MM.1S (cell line): ENCODE results near the gene GATA5.

Experiments
- EZH2 ChIP-seq: fragments of 300-600 bp; sonication (generic); optimal IDR thresholded peaks from 2 replicates; pipeline ENCODE3; 2017; ENCODE audit warnings: low read depth, mild to moderate bottlenecking, antibody characterized with exemption, low read length, mixed read lengths
- TF ChIP-seq, protein P1 (sequence below): fragments of 300-600 bp; sonication (generic); IDR thresholded peaks from 2 replicates; pipeline ENCODE4 v1.5.1; 2016; ENCODE audit warnings: antibody characterized with exemption, low read length, mixed read lengths

GRCh38 chr20:62501801-62502495, 26.2 kb upstream of the GATA5 start:
- TF ChIP-seq, protein P1, sequence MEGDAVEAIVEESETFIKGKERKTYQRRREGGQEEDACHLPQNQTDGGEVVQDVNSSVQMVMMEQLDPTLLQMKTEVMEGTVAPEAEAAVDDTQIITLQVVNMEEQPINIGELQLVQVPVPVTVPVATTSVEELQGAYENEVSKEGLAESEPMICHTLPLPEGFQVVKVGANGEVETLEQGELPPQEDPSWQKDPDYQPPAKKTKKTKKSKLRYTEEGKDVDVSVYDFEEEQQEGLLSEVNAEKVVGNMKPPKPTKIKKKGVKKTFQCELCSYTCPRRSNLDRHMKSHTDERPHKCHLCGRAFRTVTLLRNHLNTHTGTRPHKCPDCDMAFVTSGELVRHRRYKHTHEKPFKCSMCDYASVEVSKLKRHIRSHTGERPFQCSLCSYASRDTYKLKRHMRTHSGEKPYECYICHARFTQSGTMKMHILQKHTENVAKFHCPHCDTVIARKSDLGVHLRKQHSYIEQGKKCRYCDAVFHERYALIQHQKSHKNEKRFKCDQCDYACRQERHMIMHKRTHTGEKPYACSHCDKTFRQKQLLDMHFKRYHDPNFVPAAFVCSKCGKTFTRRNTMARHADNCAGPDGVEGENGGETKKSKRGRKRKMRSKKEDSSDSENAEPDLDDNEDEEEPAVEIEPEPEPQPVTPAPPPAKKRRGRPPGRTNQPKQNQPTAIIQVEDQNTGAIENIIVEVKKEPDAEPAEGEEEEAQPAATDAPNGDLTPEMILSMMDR, result no peak
- no peak for TF ChIP-seq EZH2
